ENCODE data around the gene RRAS.

Gene RRAS

DNA sequence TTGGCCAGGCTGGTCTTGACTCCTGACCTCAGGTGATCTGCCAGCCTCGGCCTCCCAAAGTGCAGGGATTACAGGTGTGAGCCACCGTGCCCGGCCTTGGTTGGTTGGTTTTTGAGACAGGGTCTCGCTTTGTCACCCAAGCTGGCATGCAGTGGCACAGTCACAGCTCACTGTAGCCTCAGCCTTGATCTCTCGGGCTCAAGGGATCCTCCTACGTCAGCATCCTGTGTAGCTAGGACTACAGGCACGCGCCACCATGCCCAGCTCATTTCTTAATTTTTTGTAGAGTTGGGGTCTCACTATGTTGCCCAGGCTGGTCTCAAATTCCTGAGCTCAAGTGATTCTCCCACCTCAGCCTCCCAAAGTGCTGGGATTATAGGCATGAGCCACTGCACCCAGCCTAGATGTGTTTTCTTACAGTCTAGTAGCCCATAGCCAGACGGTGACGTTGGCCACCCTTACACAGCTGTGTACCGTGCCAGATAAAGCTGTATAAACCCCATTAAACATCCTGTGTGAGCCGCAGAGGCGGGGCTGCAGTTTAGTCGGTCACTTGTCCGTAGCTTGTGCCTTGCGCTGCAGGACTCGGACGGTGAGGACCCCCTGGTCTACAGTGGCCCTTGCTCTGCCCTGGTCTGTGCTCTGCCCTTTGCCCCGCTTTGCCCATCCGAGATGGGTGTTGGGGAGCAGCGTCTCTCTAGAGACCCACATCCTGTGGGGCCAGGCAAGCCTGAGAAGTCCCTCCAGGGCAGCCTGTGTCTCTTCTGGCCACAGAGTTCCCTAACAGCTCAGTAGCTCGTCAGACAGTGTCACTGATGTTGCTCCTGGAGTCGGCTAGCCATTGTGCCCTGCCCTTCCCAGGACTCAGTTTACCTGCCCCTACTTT, 15.9 kb upstream of the RRAS start:
- in situ Hi-C loops (cut with HindIII; ENCODE audit: low sequenced_read_pairs): no loop called here

DNA sequence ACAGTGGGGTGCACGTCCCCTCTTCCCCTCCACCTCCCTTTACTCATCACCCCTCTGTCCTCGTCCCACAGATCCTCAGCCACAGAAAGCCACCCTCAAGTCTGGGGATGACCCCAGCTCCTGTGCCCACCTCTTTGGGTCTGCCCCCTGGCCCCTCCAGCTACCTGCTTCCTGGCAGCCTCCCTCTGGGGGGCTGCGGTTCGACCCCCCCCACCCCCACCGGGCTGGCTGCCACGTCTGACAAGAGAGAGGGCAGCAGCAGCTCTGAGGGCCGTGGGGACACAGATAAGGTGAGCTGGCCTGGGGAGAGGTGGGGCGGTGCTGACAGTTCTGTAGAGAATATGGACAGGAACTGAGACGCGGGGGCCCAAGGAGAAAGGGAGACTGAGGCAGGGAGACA, 14.6 kb upstream of the RRAS start:
- H3K4me3 ChIP-seq (ENCODE audit: low read depth, low read length): no peak overlapping the region
- no peak for DNase-seq (ENCODE audit: low read depth, low spot score)
- in situ Hi-C loops (cut with HindIII; ENCODE audit: low sequenced_read_pairs): no loop called here
- TF ChIP-seq, protein P1, sequence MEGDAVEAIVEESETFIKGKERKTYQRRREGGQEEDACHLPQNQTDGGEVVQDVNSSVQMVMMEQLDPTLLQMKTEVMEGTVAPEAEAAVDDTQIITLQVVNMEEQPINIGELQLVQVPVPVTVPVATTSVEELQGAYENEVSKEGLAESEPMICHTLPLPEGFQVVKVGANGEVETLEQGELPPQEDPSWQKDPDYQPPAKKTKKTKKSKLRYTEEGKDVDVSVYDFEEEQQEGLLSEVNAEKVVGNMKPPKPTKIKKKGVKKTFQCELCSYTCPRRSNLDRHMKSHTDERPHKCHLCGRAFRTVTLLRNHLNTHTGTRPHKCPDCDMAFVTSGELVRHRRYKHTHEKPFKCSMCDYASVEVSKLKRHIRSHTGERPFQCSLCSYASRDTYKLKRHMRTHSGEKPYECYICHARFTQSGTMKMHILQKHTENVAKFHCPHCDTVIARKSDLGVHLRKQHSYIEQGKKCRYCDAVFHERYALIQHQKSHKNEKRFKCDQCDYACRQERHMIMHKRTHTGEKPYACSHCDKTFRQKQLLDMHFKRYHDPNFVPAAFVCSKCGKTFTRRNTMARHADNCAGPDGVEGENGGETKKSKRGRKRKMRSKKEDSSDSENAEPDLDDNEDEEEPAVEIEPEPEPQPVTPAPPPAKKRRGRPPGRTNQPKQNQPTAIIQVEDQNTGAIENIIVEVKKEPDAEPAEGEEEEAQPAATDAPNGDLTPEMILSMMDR (IDR thresholded peaks at IDR 0.05; ENCODE audit: low read depth, low read length): no peak

More for the DNA sequence above, 15.9 kb upstream of the RRAS start:
- no peak overlapping the region for H3K4me3 ChIP-seq (ENCODE audit: low read depth, low read length)
- DNase-seq (ENCODE audit: low read depth, low spot score): no peak
- TF ChIP-seq, protein P1 (IDR thresholded peaks at IDR 0.05; ENCODE audit: low read depth, low read length): no peak

DNA sequence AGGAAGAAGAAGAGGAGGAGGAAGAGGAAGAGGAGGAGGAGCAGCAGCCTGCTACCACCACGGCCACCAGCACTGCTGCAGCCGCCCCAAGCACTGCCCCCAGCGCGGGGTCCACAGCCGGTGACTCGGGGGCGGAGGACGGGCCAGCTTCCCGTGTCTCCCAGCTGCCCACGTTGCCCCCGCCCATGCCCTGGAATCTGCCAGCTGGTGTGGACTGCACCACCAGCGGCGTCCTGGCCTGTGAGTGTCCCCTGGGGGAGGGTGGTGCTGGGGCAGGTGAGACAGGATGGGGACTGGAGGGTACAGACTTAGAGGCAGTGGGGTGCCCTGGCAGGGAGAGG, 13.5 kb upstream of the RRAS start:
- H3K4me3 ChIP-seq (ENCODE audit: low read depth, low read length): no peak overlapping the region
- in situ Hi-C loops (cut with HindIII; ENCODE audit: low sequenced_read_pairs): no loop called here
- no peak for DNase-seq (ENCODE audit: low read depth, low spot score)
- TF ChIP-seq, protein P1 (IDR thresholded peaks at IDR 0.05; ENCODE audit: low read depth, low read length): no peak

DNA sequence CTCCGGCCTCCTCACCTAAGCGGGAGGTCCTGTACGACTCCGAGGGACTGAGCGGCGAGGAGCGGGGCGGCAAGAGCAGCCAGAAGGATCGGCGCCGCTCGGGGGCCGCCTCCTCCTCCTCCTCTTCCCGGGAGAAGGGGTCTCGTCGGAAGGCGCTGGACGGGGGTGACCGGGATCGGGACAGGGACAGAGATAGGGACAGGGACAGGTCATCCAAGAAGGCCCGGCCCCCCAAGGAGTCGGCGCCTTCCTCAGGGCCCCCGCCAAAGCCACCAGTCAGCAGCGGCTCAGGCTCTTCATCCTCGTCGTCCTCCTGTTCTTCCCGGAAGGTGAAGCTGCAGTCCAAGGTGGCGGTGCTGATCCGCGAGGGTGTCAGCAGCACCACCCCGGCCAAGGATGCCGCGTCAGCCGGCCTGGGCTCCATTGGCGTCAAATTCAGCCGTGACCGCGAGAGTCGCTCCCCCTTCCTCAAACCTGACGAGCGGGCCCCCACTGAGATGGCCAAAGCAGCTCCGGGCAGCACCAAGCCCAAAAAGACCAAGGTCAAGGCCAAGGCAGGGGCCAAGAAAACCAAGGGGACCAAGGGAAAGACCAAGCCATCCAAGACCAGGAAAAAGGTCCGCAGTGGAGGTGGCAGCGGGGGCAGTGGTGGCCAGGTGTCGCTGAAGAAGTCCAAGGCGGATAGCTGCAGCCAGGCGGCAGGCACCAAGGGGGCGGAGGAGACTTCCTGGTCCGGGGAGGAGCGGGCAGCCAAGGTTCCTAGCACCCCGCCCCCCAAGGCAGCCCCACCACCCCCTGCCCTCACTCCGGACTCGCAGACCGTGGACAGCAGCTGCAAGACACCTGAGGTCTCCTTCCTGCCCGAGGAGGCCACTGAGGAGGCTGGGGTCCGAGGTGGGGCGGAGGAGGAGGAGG, 12.9 kb upstream of the RRAS start:
- TF ChIP-seq, protein P1 (IDR thresholded peaks at IDR 0.05; ENCODE audit: low read depth, low read length): no peak
- in situ Hi-C loops (cut with HindIII; ENCODE audit: low sequenced_read_pairs): no loop called here
- no peak overlapping the region for H3K4me3 ChIP-seq (ENCODE audit: low read depth, low read length)
- no peak for DNase-seq (ENCODE audit: low read depth, low spot score)

DNA sequence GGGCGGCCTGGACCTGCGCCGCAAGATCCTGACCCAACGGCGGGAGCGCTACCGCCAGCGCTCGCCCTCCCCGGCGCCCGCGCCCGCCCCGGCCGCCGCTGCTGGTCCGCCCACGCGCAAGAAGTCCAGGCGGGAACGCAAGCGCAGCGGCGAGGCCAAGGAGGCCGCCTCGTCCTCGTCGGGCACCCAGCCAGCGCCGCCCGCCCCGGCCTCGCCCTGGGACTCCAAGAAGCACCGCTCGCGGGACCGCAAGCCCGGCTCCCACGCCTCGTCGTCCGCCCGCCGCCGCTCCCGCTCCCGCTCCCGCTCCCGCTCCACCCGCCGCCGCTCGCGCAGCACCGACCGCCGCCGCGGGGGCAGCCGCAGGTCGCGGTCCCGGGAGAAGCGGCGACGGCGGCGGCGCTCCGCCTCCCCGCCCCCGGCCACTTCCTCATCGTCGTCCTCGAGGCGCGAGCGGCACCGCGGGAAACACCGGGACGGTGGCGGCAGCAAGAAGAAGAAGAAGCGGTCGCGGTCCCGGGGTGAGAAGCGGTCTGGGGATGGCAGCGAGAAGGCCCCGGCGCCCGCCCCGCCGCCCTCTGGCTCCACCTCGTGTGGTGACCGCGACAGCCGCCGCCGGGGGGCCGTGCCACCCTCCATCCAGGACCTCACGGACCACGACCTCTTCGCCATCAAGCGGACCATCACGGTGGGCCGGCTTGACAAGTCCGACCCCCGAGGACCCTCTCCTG, 12.0 kb upstream of the RRAS start:
- TF ChIP-seq, protein P1 (IDR thresholded peaks at IDR 0.05; ENCODE audit: low read depth, low read length): no peak
- DNase-seq (ENCODE audit: low read depth, low spot score): no peak
- in situ Hi-C loops (cut with HindIII; ENCODE audit: low sequenced_read_pairs): no loop called here
- no peak overlapping the region for H3K4me3 ChIP-seq (ENCODE audit: low read depth, low read length)

Data from astrocyte of the spinal cord (primary cell).